Smooth muscle cell of bladder (primary cell): ENCODE data around the gene JAM3. TPM values are rescaled to one million over a fixed set of nuclear protein-coding genes. Genes with fewer than 3 reads are reported as not detected.

Source experiments
- total RNA-seq: library from RNA; depleted of rRNA; stranded (reverse); fragments of >200 nt; gene quantifications from 2 replicates; pipeline ENCODE4 v1.2.3, GENCODE V29; 2014

JAM3 gene
- total RNA-seq: 122 and 128 TPM in 2 replicates

GRCh38 chr11:134068829-134069425, at the start of gene JAM3:
Gene JAM3, plus strand, starts transcription at chr11:134069072. Its CDS starts 12 bp downstream, at chr11:134069084.

Other genes with a start within 250 kb of the JAM3 start
- gene SPATA19, start 223.6 kb upstream of the JAM3 start, total RNA-seq: not detected in 2 replicates
- 0.37 TPM in 1 of 2 replicates, not detected in the other for gene IGSF9B, start 112.1 kb upstream of the JAM3 start, total RNA-seq
- 6.1 and 6.5 TPM in 2 replicates for gene NCAPD3, start 154.9 kb downstream of the JAM3 start, total RNA-seq
- gene VPS26B, start 155.6 kb downstream of the JAM3 start, total RNA-seq: 32.4 and 42.0 TPM in 2 replicates
- 75.3 and 79.9 TPM in 2 replicates for gene THYN1, start 184.3 kb downstream of the JAM3 start, total RNA-seq
- 16.9 TPM in 2 replicates for gene ACAD8, start 184.5 kb downstream of the JAM3 start, total RNA-seq
- gene GLB1L3, start 207.3 kb downstream of the JAM3 start, total RNA-seq: not detected in 2 replicates